GM21528 (cell line): ENCODE data around the gene FHAD1.
"Not testable (repeated sequence)": the region's sequence is repeated elsewhere in the genome, so short reads cannot be mapped to it uniquely, and the experiment has no call there.

ENCODE experiments used
- ATAC-seq: cut with Tn5 transposase; IDR thresholded peaks from one replicate; pipeline ENCODE4 v1.9.1; 2021; ENCODE audit warnings: mild to moderate bottlenecking, moderate library complexity; ENCODE audit not compliant: unreplicated experiment, low FRiP score

FHAD1 gene

GRCh38 chr1:15388201-15388880 lies 141.3 kb downstream of the FHAD1 start:
- ATAC-seq = no peak

DNA sequence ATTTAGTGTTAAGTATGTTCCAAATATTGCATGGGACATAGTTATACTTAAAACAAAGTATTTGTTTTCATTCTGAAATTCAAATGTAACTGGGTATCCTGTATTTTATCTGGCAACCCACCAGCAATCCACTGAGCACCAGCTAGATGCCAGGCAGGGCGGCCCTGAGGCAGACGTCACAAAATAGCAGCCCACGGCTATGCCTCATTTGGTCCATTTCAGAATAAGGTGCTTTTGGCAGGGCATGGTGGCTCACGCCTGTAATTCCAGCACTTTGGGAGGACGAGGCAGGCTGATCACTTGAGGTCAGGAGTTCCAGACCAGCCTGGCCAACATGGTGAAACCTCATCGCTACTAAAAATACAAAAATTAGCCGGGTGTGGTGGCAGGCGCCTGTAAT lies 142.8 kb downstream of the FHAD1 start:
- ATAC-seq = not testable (repeated sequence)

DNA sequence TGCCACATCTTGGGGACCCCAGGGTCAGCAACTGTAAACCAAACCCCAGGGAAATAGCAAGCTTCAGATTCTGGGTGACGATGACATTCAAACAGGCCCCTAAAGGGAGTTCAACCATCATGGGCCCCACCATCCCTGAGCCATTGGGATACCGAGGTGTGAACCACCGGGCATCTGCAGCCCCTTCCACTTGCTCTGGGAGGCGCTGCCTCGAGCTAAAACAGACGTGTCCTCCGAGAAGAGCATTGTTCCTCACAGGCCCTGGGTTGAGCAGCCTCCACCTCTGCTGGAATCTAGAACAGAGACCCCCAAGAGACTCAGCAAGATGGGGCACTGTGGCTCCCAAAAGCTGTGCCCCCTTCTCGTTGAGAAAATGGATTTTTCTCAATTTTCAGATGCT lies 143.6 kb downstream of the FHAD1 start:
- no peak for ATAC-seq

- no peak for ATAC-seq
These were observed 144.3 kb downstream of the FHAD1 start for GRCh38 chr1:15391366-15391765.

GRCh38 chr1:15393475-15394257 lies 146.6 kb downstream of the FHAD1 start:
- no peak for ATAC-seq

DNA sequence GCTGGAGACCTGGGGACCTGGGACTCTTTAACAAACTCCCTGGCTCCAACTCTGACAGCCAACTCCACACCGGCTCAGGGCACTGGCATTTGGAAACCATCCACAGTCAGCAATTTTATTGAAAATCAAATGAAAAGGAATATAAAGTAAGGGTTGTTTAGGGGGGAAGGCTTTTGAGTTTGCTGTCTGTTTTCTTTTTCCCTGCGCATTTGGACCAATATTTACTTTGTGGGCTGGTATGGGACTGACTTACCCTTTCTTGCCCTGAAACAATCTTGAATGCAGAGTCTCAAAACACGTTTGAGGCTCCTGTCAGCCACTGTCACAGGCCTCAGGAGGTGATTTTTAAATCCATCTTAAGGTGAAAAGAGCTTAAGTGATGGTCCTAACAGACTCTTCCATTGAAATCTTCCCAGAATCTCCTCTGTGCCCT lies 147.3 kb downstream of the FHAD1 start:
- no peak for ATAC-seq

- ATAC-seq = no peak
These were observed 150.2 kb downstream of the FHAD1 start for GRCh38 chr1:15397236-15397635.

- no peak for ATAC-seq
These were observed 152.7 kb downstream of the FHAD1 start for GRCh38 chr1:15399710-15400109.

- no peak for ATAC-seq
These were observed 153.6 kb downstream of the FHAD1 start for GRCh38 chr1:15400627-15401026.

- no peak for ATAC-seq
These were observed 154.5 kb downstream of the FHAD1 start for GRCh38 chr1:15401391-15402055.

DNA sequence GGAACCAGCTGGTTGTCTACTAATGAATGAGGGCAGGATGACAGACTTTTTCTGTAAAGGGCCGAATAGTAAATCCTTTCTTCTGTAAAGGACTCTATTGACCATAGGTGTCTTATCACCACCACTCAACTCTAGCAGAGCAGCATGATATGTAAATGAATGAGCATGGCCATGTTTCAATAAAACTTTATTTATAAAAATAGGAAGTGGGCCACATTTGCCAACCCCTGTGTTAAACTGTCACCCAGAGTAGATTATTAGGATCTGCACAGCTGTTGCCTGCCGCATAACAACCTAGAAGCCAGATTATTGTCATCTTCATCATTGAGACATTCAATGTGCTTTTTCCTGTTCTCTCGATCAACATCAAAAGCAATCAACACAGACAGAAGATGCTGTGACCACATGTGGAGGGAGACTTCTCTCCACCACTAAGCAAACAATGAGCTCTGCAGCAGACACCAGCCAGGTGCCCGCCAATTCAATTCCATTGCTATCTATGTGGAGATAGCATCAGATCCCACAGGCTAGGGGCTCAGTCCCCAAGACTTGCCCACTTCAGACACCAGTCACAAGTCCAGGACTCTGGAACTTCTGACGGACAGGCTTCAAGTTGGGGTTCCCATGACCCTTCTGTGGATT lies 155.9 kb downstream of the FHAD1 start:
- no peak for ATAC-seq

DNA sequence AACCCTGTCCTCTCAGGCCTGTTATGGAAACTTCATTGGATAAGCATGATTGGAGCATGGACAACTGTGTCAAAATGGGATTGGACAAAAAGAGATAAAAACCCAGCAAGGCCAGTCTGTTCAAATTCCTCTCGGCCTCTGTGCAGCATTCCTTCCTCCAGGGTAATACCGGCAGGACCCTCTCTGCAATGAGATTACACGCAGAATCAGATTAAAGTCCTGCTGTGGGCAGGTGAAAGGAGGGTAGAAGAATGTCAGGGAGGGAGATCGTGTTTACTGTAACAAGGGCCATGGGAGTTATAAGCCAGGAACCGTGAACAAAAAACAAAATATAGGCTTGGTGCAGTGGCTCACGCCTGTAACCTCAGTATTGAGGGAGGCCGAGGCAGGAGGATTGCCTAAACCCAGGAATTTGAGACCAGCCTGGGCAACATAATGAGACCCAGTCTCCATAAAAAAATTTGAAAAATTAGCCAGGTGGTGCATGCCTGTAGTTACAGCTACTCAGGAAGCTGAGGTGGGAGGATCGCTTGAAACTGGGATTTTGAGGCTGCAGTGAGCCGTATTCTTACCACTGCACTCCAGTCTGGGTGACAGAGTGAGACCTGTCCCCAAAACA lies 157.0 kb downstream of the FHAD1 start:
- no peak for ATAC-seq

GRCh38 chr1:15405106-15405850 lies 158.3 kb downstream of the FHAD1 start:
- ATAC-seq = no peak

GRCh38 chr1:15406614-15407559 lies 159.9 kb downstream of the FHAD1 start:
- no peak for ATAC-seq

GRCh38 chr1:15407580-15407979 lies 160.6 kb downstream of the FHAD1 start:
- ATAC-seq = no peak

GRCh38 chr1:15408890-15409387 lies 161.9 kb downstream of the FHAD1 start:
- no peak for ATAC-seq

DNA sequence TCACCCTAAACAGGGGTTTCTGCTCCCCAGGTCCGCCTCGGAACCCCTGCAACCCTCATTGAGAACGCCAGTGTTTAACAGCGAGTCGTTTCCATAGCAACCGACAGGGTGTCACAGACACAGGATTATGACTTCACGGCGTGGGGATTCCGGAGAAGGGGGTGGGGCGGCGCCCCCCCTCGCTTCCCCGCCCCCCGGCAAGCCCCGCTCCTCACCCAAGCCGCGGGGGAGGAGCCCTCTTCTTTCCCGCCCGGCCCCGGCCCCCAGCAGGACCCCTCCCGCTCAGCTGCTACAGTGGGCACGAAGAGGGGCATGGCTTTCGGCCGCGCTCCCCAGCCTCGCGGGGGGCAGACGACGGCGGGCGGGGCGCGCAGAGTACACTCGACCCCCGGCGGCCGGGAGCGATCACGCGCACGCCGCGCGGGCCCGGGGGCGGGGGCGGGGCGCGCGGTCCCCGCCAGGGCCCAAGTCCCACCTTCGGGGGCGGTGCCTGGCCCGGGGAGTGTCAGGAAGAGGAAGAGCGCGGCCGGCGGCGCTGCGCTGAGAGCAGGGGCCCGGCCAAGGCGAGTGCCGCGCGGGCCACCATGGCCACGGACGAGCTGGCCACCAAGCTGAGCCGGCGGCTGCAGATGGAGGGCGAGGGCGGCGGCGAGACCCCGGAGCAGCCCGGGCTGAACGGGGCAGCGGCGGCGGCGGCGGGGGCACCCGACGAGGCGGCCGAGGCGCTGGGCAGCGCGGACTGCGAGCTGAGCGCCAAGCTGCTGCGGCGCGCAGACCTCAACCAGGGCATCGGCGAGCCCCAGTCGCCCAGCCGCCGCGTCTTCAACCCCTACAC lies 162.6 kb downstream of the FHAD1 start, which contains the start of gene EFHD2:
Gene EFHD2, plus strand, starts transcription at position 501 of the 835 bp plus-strand sequence. Its CDS starts 84 bp downstream, at position 585.
- peak; percentile 75 for ATAC-seq
